Measurements from ENCODE around the gene DCTN2. TPM values are rescaled to one million over a fixed set of nuclear protein-coding genes. Genes with fewer than 3 reads are reported as not detected.
"Not testable (repeated sequence)": the region's sequence is repeated elsewhere in the genome, so short reads cannot be mapped to it uniquely, and the experiment has no call there.

Gene DCTN2
- total RNA-seq, 3 donors from 2014 or later = 72.3 to 84.3 (median 74.6) TPM

GRCh38 chr12:57522887-57523705, 23.9 kb downstream of the DCTN2 start:
- peak overlapping the region; percentile 92 for H3K4me3 Mint-ChIP-seq
- H3K27me3 Mint-ChIP-seq (ENCODE audit: low read depth) = no peaks in the 10 kb centered on the region
- peaks cover 47% of the 10 kb centered on the region for H3K4me1 Mint-ChIP-seq (ENCODE audit: low read depth)
- ATAC-seq = no peak
- no peaks in the 10 kb centered on the region for H3K9me3 Mint-ChIP-seq
- peak; percentile 46 for DNase-seq
- peaks cover 17% of the 10 kb centered on the region for H3K36me3 Mint-ChIP-seq (ENCODE audit: insufficient read depth)

DNA sequence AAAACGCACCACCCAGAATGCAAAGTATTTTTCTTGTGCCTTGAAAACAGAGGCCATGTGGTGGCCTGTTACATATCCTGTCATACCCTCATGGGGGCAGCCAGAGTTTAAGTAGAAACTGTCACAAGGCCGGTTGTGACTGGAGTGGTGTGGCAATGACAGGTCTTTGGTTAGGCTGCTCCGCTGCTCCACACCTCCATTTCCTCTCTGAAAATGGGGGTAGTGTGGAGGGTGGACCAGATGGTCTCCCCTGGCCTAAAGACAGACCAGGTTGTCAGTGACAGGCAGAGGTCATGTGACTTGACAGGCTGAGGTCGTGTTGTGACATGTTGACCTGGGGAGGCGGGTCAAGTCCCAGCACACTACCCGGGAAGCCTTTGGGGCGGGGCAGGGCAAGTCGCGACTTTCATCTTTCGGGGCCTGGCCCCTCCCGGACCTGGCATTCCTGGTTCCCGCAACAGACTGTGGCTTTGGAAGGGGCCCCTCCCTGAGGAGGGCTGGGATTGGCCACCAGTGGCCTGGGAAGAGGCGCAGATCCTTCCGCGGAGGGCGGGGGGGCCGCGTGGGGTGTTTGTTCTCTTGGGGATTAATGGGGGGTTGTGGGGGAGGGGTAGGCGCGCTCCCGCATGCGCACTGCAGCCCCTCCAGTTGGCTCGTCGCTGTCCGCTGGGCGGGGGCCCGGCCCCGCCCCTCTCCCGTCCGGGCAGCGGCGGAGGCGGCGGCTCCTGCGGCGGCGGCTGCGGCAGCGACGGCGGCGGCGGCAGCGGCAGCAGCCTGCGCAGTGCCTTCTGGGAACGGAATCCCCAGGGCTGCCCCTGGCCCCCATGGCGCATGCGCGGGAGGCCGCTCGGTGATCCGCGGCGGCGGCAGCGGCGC, 24.7 kb downstream of the DCTN2 start, which contains the start of gene MBD6:
Gene MBD6 (plus strand): TSS at position 814 of the 876 bp plus-strand sequence. CDS start 1,480 bp downstream, outside the sequence.
- Mint-ChIP-seq H3K9me3 (no peaks in the 10 kb centered on the region), H3K36me3 (ENCODE audit: insufficient read depth) (peaks cover 23% of the 10 kb centered on the region), H3K27me3 (ENCODE audit: low read depth) (no peaks in the 10 kb centered on the region), H3K4me1 (ENCODE audit: low read depth) (peaks cover 54% of the 10 kb centered on the region), H3K4me3 (peak within 1 kb of the TSS; percentile 92)
- ATAC-seq = peak; percentile 31 to 33
- DNase-seq = peak; percentile 87

DNA sequence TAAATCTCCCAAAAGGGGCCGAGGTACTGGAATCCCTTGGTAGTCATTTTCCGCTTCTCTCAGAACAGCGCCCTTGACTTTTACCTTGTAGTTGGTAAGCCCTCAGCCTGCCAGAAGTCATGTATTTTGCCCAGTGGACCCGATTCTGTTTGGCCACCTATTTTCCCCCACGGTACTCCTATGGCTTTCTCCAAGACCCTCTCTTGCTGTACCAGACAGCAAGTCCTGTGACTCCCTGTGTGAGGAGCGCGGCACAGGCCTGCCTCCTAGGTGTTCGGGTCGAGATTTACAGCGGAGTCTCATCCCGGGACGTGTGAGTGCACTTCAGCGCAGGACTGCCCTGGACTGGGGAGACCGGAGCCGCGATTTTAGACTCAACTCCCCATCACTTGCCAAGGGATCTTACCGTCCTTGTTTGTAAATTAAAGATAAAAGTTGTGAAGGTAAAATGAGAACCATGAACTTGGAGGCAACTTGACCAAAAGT, 25.4 kb downstream of the DCTN2 start:
- Mint-ChIP-seq H3K4me3 (peak overlapping the region; percentile 87), H3K9me3 (no peaks in the 10 kb centered on the region), H3K36me3 (ENCODE audit: insufficient read depth) (peaks cover 29% of the 10 kb centered on the region), H3K27me3 (ENCODE audit: low read depth) (no peaks in the 10 kb centered on the region), H3K4me1 (ENCODE audit: low read depth) (peaks cover 58% of the 10 kb centered on the region)
- DNase-seq (peak; percentile 14), ATAC-seq (no peak)

DNA sequence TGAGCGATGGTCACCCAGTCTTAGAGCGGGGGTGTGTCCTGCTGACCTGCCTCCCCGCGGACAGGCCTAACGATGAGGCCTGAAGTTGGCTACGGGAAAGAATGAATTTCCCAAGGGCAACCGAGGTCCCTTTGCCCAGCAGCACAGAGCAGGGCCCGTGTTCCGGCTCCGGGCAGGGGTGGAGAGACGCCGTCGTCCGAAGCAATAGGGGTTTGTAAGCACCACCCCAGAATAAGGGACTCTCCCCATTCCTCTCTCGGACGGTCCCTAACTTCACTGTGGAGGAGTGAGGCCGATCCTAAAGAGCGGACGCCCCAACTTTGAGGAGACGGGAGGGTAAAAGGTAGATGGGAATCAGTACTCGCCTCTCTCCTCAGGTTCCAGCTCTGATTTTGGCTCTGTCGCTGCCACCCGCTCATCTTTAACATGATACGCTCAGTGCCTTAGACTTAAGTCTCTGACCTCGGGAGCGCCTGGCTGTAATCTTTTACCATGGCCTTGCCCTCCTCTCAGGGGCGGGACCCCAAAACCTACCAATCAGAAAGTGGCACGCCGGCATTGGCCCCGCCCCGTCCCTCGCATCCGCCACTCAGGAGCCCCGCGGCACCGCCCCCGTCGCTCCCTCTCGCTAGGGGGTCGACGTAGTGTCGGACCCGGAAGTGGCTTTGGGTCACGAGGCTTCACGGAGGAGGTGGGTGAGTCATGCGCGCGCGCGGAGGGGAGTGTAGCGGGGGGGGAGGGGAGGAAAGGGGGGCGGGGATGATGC, 26.8 kb downstream of the DCTN2 start, which contains the start of gene DDIT3:
Gene DDIT3 (minus strand): TSS at position 462 of the 766 bp plus-strand sequence. CDS start 3,108 bp downstream, outside the sequence.
- DNase-seq (peak; percentile 100), ATAC-seq (peak; percentile 81 to 82)
- Mint-ChIP-seq H3K27me3 (ENCODE audit: low read depth) (no peaks in the 10 kb centered on the region), H3K4me1 (ENCODE audit: low read depth) (peaks cover 58% of the 10 kb centered on the region), H3K9me3 (no peaks in the 10 kb centered on the region), H3K36me3 (ENCODE audit: insufficient read depth) (peaks cover 41% of the 10 kb centered on the region), H3K4me3 (peak within 1 kb of the TSS; percentile 97)

GRCh38 chr12:57519796-57520052, 27.3 kb downstream of the DCTN2 start:
- no peaks in the 10 kb centered on the region for H3K27me3 Mint-ChIP-seq (ENCODE audit: low read depth)
- no peaks in the 10 kb centered on the region for H3K9me3 Mint-ChIP-seq
- no peak for ATAC-seq
- H3K4me1 Mint-ChIP-seq (ENCODE audit: low read depth) = peaks cover 58% of the 10 kb centered on the region
- H3K4me3 Mint-ChIP-seq = peak overlapping the region; percentile 97
- peak; percentile 19 for DNase-seq
- peaks cover 42% of the 10 kb centered on the region for H3K36me3 Mint-ChIP-seq (ENCODE audit: insufficient read depth)

- no peak for DNase-seq
- ATAC-seq = no peak
- H3K9me3 Mint-ChIP-seq = no peaks in the 10 kb centered on the region
- peaks cover 52% of the 10 kb centered on the region for H3K4me1 Mint-ChIP-seq (ENCODE audit: low read depth)
- peaks cover 43% of the 10 kb centered on the region for H3K36me3 Mint-ChIP-seq (ENCODE audit: insufficient read depth)
- H3K4me3 Mint-ChIP-seq = peak overlapping the region; percentile 97
- no peaks in the 10 kb centered on the region for H3K27me3 Mint-ChIP-seq (ENCODE audit: low read depth)
Measured at GRCh38 chr12:57518920-57519795, 27.8 kb downstream of the DCTN2 start.

- ATAC-seq (no peak), DNase-seq (no peak)
- Mint-ChIP-seq H3K4me3 (peak overlapping the region; percentile 97), H3K27me3 (ENCODE audit: low read depth) (no peaks in the 10 kb centered on the region), H3K9me3 (no peaks in the 10 kb centered on the region), H3K36me3 (ENCODE audit: insufficient read depth) (peaks cover 48% of the 10 kb centered on the region), H3K4me1 (ENCODE audit: low read depth) (peaks cover 44% of the 10 kb centered on the region)
Measured at GRCh38 chr12:57518176-57518919, 28.6 kb downstream of the DCTN2 start.

DNA sequence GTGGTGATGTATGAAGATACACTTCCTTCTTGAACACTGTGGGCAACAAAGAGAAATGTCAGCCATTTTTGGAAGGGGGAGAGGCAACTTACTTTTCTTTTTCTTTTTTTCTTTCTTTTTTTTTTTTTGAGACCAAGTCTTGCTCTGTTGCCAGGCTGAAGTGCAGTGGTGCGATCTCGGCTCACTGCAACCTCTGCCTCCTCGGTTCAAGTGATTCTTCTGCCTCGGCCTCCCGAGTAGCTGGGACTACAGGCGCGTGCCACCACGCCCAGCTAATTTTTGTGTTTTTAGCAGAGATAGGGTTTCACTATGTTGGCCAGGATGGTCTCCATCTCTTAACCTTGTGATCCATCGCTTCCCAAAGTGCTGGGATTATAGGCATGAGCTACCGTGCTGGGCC, 29.3 kb downstream of the DCTN2 start:
- peaks cover 53% of the 10 kb centered on the region for H3K36me3 Mint-ChIP-seq (ENCODE audit: insufficient read depth)
- H3K9me3 Mint-ChIP-seq; DNase-seq; H3K27me3 Mint-ChIP-seq (ENCODE audit: low read depth); ATAC-seq: not testable (repeated sequence)
- peak overlapping the region; percentile 97 for H3K4me3 Mint-ChIP-seq
- peaks cover 41% of the 10 kb centered on the region for H3K4me1 Mint-ChIP-seq (ENCODE audit: low read depth)

- ATAC-seq (no peak), DNase-seq (no peak)
- H3K4me3 Mint-ChIP-seq = peak overlapping the region; percentile 31
- H3K27me3 Mint-ChIP-seq (ENCODE audit: low read depth) = no peaks in the 10 kb centered on the region
- H3K9me3 Mint-ChIP-seq = no peaks in the 10 kb centered on the region
- H3K36me3 Mint-ChIP-seq (ENCODE audit: insufficient read depth) = peaks cover 58% of the 10 kb centered on the region
- H3K4me1 Mint-ChIP-seq (ENCODE audit: low read depth) = peaks cover 39% of the 10 kb centered on the region
Measured at GRCh38 chr12:57517187-57517586, 29.8 kb downstream of the DCTN2 start.

DNA sequence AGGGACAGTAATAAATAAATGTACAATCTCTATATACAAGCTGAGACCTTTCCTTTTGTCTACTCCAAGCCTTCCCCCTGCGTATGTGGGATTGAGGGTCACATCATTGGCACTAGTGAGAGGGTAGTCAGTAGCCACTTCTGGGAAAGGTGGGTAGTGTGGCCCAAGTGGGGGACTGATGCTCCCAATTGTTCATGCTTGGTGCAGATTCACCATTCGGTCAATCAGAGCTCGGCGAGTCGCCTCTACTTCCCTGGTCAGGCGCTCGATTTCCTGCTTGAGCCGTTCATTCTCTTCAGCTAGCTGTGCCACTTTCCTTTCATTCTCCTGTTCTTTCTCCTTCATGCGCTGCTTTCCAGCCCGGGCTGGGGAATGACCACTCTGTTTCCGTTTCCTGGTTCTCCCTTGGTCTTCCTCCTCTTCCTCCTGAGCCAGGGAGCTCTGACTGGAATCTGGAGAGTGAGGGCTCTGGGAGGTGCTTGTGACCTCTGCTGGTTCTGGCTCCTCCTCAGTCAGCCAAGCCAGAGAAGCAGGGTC, 30.3 kb downstream of the DCTN2 start:
- no peak overlapping the region for H3K4me3 Mint-ChIP-seq
- H3K9me3 Mint-ChIP-seq = no peaks in the 10 kb centered on the region
- H3K4me1 Mint-ChIP-seq (ENCODE audit: low read depth) = peaks cover 36% of the 10 kb centered on the region
- peaks cover 63% of the 10 kb centered on the region for H3K36me3 Mint-ChIP-seq (ENCODE audit: insufficient read depth)
- ATAC-seq (no peak), DNase-seq (no peak)
- no peaks in the 10 kb centered on the region for H3K27me3 Mint-ChIP-seq (ENCODE audit: low read depth)

DNA sequence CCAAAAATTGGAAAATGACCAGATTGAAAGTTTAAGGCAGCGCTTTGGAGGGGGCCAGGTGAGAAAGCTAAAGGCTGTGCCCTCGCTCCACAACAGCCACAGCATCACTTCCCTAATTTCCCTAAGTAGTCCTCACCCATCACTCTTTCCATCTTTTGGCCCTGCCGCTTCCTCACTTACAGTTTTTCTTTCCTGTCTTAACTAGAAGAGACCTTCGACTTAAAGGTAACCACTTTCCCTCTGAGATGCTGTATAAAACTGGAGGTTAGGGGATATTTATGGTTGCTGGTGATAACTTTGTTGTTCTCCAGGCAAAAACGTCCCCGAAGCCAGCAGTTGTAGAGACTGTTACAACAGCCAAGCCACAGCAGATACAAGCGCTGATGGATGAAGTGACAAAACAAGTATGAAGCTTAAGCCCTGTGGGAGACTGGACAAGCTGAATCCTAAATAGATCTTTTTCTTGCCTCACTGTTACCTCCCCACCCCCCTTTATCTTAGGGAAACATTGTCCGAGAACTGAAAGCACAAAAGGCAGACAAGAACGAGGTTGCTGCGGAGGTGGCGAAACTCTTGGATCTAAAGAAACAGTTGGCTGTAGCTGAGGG, 31.0 kb downstream of the DCTN2 start:
- Mint-ChIP-seq H3K27me3 (ENCODE audit: low read depth) (no peaks in the 10 kb centered on the region), H3K36me3 (ENCODE audit: insufficient read depth) (peaks cover 65% of the 10 kb centered on the region), H3K4me1 (ENCODE audit: low read depth) (peaks cover 29% of the 10 kb centered on the region), H3K4me3 (no peak overlapping the region), H3K9me3 (no peaks in the 10 kb centered on the region)
- no peak for DNase-seq
- no peak for ATAC-seq

DNA sequence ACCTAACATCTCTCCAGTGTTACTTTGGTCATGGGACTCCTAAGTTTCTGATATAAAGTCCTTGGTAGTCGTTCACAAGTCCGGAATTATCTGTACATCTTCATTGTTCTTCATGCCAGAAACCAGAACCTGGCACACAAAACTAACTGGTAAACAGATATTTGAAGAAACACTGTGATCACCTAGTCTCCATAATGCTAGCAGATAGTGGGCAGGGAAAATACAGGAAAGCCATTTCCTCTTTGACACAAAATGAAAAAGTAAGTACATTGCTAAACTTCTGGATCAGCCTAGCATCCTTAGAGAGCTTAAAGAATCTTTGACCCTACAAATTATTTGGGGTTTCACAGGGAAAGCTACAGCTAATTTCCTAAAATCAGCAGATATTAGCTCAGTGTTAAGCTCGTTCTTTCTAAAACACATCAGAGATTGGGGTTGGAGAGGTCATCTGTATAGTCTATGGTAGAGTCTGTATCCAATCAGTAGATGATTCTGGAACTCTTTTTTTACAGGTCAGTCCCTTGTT, 31.5 kb downstream of the DCTN2 start:
- Mint-ChIP-seq H3K4me3 (no peak overlapping the region), H3K9me3 (no peaks in the 10 kb centered on the region), H3K4me1 (ENCODE audit: low read depth) (peaks cover 28% of the 10 kb centered on the region), H3K27me3 (ENCODE audit: low read depth) (no peaks in the 10 kb centered on the region), H3K36me3 (ENCODE audit: insufficient read depth) (peaks cover 65% of the 10 kb centered on the region)
- ATAC-seq (no peak), DNase-seq (no peak)
